Subcutaneous adipose tissue (tissue), 4 donors: ENCODE data around the gene TBL1Y. TPM values are rescaled to one million over a fixed set of nuclear protein-coding genes. Genes with fewer than 3 reads are reported as not detected.

Experiments used
- total RNA-seq, 4 donors: library from RNA; depleted of rRNA; stranded (reverse); fragments of >200 nt; gene quantifications; one replicate each; pipeline ENCODE4 v1.1.0, GENCODE V29; 2016
- TF ChIP-seq, protein P1 (sequence below): fragments of 450-650 bp; IDR thresholded peaks from one replicate; pipeline ENCODE4 v1.5.1; 2016; ENCODE audit warnings: low read depth, mild to moderate bottlenecking, control low read depth, antibody characterized with exemption, moderate library complexity

TBL1Y gene
- total RNA-seq, 4 donors from 2014 or later = 3.7 to 9.4 TPM; not detected in 2

DNA sequence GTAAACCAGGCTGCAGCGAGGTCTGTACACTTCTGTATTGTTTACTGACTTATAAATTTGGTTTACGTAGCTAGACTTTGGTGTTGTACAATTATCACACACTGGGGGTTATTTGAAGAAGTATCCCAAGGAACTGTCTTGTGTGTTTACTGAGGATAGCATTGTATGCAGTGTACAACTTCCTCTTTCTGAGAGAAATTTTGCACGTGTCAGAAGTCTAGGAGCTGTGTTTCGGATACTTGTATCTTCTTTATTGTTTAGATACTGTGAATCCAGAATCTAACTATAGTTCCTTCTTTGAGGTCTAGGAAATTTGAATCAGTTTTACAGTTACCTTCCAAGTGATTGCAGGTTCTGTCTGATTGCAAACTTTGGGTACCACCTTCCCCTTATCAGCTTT is 64.5 kb downstream of the TBL1Y start:
- TF ChIP-seq, protein P1, sequence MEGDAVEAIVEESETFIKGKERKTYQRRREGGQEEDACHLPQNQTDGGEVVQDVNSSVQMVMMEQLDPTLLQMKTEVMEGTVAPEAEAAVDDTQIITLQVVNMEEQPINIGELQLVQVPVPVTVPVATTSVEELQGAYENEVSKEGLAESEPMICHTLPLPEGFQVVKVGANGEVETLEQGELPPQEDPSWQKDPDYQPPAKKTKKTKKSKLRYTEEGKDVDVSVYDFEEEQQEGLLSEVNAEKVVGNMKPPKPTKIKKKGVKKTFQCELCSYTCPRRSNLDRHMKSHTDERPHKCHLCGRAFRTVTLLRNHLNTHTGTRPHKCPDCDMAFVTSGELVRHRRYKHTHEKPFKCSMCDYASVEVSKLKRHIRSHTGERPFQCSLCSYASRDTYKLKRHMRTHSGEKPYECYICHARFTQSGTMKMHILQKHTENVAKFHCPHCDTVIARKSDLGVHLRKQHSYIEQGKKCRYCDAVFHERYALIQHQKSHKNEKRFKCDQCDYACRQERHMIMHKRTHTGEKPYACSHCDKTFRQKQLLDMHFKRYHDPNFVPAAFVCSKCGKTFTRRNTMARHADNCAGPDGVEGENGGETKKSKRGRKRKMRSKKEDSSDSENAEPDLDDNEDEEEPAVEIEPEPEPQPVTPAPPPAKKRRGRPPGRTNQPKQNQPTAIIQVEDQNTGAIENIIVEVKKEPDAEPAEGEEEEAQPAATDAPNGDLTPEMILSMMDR = no peak

DNA sequence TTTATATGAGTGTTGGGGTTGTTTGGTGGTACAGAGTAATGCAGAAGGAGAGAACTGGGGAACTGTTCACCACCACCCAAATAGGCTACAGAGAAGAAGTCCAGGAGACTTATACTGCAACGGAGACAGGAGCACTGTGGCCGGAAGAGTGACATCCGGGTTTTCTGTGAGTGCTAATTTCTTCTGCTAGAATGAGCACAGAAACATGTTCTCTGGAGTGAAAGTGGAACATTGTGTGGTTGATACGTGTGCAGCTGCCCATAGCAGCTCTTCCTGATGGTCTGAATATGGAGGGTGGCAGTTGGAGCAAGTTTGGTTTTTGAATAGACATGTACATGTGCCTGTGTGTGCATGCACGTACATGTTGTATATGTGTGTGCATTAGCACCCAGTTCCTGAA is 67.3 kb downstream of the TBL1Y start:
- TF ChIP-seq, protein P1 = no peak

DNA sequence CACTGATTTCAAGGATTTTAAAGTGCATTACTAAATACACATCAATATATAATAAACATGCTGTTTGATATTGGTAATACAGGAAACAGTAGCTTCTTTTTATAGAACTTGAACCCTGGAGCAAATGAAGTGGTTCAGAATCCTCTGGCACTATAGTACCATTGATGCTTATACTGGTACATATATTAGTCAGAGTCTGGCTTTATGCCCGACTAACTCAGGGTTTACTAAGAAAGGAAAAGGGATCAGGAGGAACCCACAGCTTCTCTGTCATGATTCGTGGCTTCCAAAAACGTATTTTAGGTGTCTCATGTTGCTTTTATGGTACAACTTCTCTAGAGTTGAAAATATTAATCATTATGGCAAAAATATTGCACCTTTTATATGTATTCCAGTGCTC is 72.7 kb downstream of the TBL1Y start:
- TF ChIP-seq, protein P1 = no peak

GRCh38 chrY:6987811-6988210 is 77.3 kb downstream of the TBL1Y start:
- TF ChIP-seq, protein P1 = no peak

DNA sequence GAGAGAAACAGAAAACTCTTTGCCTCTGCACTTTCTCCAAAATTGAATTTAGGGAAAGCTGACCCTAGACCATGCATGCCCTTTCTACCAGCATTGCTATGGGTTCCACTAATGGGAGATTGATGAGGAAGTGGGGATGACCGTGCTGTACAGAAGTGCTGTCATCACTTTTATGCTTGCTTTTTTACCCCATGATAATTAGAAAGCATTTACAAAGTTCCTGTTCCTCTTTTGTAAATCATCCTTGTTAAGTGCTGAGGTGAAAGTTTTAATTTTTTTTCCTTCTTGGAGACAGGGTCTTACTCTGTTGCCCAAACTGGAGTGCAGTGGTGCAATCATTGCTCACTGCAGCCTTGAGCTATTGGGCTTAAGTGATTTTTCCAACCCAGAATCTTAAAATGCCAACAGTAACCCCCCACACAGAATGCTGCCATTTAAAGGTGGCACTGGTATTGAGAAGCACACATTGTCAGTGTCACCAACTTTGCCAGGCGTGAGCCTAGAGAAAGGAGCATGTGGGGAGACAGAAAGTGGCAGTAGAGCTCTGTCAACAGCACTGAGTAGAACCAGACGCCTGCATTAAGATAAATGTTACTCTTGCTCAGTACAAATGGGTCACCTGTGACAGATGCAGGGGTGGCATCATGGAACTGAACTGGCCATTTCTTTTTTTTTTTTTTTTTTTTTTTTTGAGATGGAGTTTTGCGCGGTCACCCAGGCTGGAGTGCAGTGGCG is 79.6 kb downstream of the TBL1Y start:
- TF ChIP-seq, protein P1 = no peak

- TF ChIP-seq, protein P1 = no peak
Observed at GRCh38 chrY:6992041-6992440, 81.5 kb downstream of the TBL1Y start.

- TF ChIP-seq, protein P1 = no peak
Observed at GRCh38 chrY:6995987-6996386, 85.5 kb downstream of the TBL1Y start.
